ENCODE measurements around the gene CEBPA.

The CEBPA gene

DNA sequence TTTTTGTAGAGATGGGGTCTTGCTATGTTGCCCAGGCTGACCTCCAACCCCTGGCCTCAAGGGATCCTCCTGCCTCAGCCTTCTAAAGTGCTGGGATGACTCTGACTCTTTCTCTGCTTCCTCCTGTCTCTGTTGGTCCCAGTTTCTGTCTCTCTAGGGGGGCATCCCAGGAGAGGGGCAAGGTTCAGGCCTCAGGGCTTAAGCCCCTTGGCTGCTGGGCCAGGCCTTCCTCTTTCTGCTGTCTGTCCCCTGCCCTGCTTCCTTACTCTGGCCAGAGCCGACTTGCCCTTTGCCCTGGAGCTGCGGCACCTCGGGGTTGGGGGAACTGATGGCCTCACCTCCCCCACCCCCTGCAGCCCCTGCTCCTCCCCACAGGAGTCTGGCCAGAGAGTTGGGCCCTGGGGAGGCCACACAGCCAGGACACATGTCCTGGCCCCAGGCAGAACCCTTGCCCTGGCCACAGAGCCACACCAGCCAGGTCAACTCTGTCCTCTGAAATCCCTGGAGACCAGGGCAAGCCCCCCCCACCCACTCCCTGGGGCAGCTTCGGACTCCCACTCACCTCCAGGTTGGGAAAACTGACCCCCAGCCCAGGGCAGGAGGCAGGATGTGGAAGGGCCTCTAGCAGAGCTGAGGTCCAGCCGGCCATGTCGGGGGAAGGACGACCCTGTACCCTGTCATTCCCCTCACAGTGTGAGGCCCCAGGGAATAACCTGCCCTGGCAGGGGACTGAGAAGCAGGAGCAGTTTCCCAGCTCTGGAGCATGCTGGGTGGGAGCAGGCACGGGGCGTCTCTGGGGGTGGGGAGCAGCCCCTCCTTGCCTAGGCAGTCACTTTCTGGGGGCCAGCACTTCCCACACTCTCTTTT lies 23.7 kb downstream of the CEBPA start:
- Histone ChIP-seq H3K9me3 (no peaks in the 10 kb centered on the region), H3K27me3 (no peaks in the 10 kb centered on the region), H3K36me3 (no peaks in the 10 kb centered on the region), H3K4me3 (ENCODE audit: low read depth in 1 of 2, low read length in 1 of 2) (peak overlapping the region in 1 of 2 experiments; percentile 42), H3K4me1 (ENCODE audit: control insufficient read depth in 1 of 2, insufficient read depth in 1 of 2, low read depth in 1 of 2, low read length in 1 of 2) (peaks cover 63 to 65% of the 10 kb centered on the region in 2 experiments), H3K27ac (peak overlapping the region; percentile 88)
- TF ChIP-seq, protein P1, sequence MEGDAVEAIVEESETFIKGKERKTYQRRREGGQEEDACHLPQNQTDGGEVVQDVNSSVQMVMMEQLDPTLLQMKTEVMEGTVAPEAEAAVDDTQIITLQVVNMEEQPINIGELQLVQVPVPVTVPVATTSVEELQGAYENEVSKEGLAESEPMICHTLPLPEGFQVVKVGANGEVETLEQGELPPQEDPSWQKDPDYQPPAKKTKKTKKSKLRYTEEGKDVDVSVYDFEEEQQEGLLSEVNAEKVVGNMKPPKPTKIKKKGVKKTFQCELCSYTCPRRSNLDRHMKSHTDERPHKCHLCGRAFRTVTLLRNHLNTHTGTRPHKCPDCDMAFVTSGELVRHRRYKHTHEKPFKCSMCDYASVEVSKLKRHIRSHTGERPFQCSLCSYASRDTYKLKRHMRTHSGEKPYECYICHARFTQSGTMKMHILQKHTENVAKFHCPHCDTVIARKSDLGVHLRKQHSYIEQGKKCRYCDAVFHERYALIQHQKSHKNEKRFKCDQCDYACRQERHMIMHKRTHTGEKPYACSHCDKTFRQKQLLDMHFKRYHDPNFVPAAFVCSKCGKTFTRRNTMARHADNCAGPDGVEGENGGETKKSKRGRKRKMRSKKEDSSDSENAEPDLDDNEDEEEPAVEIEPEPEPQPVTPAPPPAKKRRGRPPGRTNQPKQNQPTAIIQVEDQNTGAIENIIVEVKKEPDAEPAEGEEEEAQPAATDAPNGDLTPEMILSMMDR (IDR thresholded peaks at IDR 0.05): no peak

DNA sequence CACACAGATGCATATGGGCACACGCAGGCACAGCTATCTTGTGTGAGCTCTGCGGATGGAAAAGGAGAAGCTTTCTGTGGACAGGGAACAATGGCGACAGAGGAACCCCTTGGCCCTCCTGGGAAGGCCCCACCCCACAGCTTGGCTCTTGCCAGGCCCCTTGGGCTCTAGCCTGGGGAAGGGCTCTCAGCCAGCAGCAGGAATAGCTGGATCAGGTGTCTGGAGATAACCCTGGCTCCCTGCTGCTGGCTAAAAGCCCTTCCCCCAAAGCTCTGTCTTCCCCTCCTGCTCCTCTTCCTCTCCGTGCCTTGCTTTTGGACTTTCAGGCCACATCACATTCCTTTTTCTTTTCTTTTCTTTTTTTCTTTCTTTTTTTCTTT lies 24.3 kb downstream of the CEBPA start:
- H3K36me3 ChIP-seq: no peaks in the 10 kb centered on the region
- TF ChIP-seq, protein P1 (IDR thresholded peaks at IDR 0.05): no peak
- H3K9me3 ChIP-seq: no peaks in the 10 kb centered on the region
- H3K27ac ChIP-seq: peak overlapping the region; percentile 88
- no peaks in the 10 kb centered on the region for H3K27me3 ChIP-seq
- peaks cover 69 to 71% of the 10 kb centered on the region in 2 experiments for H3K4me1 ChIP-seq (ENCODE audit: control insufficient read depth in 1 of 2, insufficient read depth in 1 of 2, low read depth in 1 of 2, low read length in 1 of 2)
- H3K4me3 ChIP-seq (ENCODE audit: low read depth in 1 of 2, low read length in 1 of 2): peak overlapping the region in 1 of 2 experiments; percentile 42

DNA sequence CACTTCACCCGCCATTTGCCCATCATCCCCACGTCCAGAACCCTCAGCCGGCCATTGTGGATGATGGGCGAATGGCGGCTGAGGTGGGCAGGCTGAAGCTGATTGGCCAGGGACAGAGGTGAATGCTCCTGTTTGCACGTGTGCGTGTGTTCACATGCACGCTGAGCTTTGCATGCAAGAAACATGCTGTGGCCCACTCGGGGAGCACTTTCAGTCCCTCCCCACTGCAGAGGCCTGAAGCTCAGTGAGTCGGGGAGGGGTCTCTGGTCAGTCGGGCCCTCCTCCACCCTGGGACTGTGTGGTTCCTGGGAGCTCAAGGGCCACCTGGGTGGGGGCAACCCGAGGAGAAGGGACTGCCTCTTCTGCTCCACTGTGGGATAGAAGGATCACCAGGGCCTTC lies 24.9 kb downstream of the CEBPA start:
- H3K9me3 ChIP-seq: no peaks in the 10 kb centered on the region
- peaks cover 73 to 74% of the 10 kb centered on the region in 2 experiments for H3K4me1 ChIP-seq (ENCODE audit: control insufficient read depth in 1 of 2, insufficient read depth in 1 of 2, low read depth in 1 of 2, low read length in 1 of 2)
- H3K36me3 ChIP-seq: no peaks in the 10 kb centered on the region
- H3K27me3 ChIP-seq: no peaks in the 10 kb centered on the region
- peak overlapping the region in 1 of 2 experiments; percentile 42 for H3K4me3 ChIP-seq (ENCODE audit: low read depth in 1 of 2, low read length in 1 of 2)
- H3K27ac ChIP-seq: peak overlapping the region; percentile 88
- TF ChIP-seq, protein P1 (IDR thresholded peaks at IDR 0.05): no peak

DNA sequence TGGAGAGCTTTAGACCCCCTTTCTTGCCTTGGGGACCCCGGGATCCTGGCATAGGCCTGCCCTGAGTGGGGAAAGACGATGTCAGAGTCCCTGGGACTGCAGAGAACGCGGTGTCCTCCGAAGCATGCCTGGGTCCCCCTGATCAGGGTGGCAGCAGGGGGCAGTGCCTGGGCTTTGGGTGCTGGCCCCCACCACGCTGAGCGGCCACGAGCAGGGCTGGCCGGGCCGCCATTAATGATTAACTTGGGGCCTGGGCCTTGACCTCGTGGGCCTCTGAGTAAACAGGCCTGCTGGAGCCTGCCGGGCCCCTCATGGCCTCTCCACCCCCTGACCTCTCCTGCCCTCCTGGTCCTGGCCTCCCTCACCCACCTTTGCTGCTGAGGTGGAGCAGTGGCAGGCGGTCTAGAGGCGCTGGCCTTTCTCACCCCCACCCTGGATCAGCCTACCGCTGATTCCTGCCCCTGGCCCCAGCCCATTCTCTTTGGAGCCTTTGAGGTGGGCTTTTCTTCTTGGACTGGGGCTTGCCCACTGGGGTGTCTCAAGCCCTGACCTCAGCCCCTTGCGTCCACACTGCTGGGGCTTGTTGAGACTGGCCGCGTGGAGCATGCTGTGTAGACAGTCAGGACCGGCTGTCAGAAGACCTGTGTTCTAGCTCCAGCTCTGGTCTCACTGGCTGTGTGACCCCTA lies 26.3 kb downstream of the CEBPA start:
- TF ChIP-seq, protein P1 (IDR thresholded peaks at IDR 0.05): no peak
- Histone ChIP-seq H3K36me3 (no peaks in the 10 kb centered on the region), H3K27me3 (no peaks in the 10 kb centered on the region), H3K4me1 (ENCODE audit: control insufficient read depth in 1 of 2, insufficient read depth in 1 of 2, low read depth in 1 of 2, low read length in 1 of 2) (peaks cover 60% of the 10 kb centered on the region in 2 experiments), H3K9me3 (no peaks in the 10 kb centered on the region), H3K27ac (no peak overlapping the region), H3K4me3 (ENCODE audit: low read depth in 1 of 2, low read length in 1 of 2) (no peak overlapping the region)

DNA sequence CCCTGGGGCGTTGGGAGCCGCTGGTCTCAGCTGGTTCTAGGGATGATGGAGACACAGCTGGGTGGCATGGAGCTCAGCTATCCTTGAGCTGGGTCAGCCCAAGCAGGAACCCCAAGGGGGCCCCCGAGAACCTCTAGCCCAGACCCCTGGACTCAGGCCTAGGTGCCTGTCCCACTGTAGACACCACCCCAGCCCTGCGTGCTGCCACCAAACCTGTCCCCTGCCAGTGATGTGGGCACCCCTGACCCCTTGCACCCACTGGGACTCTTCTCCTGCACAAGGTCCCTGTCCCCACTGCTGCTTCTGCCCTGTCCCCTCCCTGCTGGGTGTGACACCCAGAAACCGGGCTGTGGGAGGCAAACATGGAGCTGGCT lies 26.8 kb downstream of the CEBPA start:
- TF ChIP-seq, protein P1 (IDR thresholded peaks at IDR 0.05): no peak
- Histone ChIP-seq H3K27ac (peak overlapping the region; percentile 62), H3K9me3 (no peaks in the 10 kb centered on the region), H3K4me1 (ENCODE audit: control insufficient read depth in 1 of 2, insufficient read depth in 1 of 2, low read depth in 1 of 2, low read length in 1 of 2) (peaks cover 54 to 55% of the 10 kb centered on the region in 2 experiments), H3K4me3 (ENCODE audit: low read depth in 1 of 2, low read length in 1 of 2) (no peak overlapping the region), H3K27me3 (no peaks in the 10 kb centered on the region), H3K36me3 (no peaks in the 10 kb centered on the region)

Measured in neutrophil (primary cell).